22Rv1 (cell line): ENCODE data around the gene HAUS6.

Source experiments
- H3K27ac ChIP-seq: fragments of 450-650 bp; 2 replicates; pipeline ENCODE4 v1.5.1; 2017
- CTCF ChIP-seq: fragments of 450-650 bp; IDR thresholded peaks from 2 replicates; pipeline ENCODE4 v1.5.1; 2017; ENCODE audit warnings: mild to moderate bottlenecking
- ZFX ChIP-seq: fragments of 450-650 bp; IDR thresholded peaks from 2 replicates; pipeline ENCODE4 v1.6.1; 2017; ENCODE audit warnings: antibody characterized with exemption, borderline replicate concordance

Gene HAUS6

GRCh38 chr9:19140259-19140658 lies 37.6 kb upstream of the HAUS6 start:
- no peak for TF ChIP-seq CTCF
- no peak overlapping the region for H3K27ac ChIP-seq

- H3K27ac ChIP-seq: no peak overlapping the region
- no peak for TF ChIP-seq ZFX
- TF ChIP-seq CTCF: no peak
Observed at GRCh38 chr9:19138084-19138483, 35.4 kb upstream of the HAUS6 start.

GRCh38 chr9:19137282-19137681 lies 34.6 kb upstream of the HAUS6 start:
- no peak for TF ChIP-seq CTCF
- TF ChIP-seq ZFX: no peak
- H3K27ac ChIP-seq: no peak overlapping the region

GRCh38 chr9:19136129-19136528 lies 33.4 kb upstream of the HAUS6 start:
- TF ChIP-seq ZFX (no peak), CTCF (no peak)

GRCh38 chr9:19133549-19134345 lies 31.0 kb upstream of the HAUS6 start:
- H3K27ac ChIP-seq: no peak overlapping the region
- TF ChIP-seq CTCF (no peak), ZFX (no peak)

More at GRCh38 chr9:19136129-19136528, 33.4 kb upstream of the HAUS6 start:
- H3K27ac ChIP-seq: no peak overlapping the region

- H3K27ac ChIP-seq: no peak overlapping the region
Observed at GRCh38 chr9:19130436-19130835, 27.7 kb upstream of the HAUS6 start.

More at GRCh38 chr9:19130436-19130835, 27.7 kb upstream of the HAUS6 start:
- TF ChIP-seq CTCF (no peak), ZFX (no peak)
